Measurements from ENCODE around the gene SPAG8.
A peak's percentile ranks its signal among the peaks of the same experiment; 100 is the strongest.

SPAG8 gene

GRCh38 chr9:35845824-35846771 is 34.0 kb upstream of the SPAG8 start:
- ATAC-seq, result no peak
- no peak for TF ChIP-seq PPARA (CRISPR knock-in tag; IDR thresholded peaks at IDR 0.05; ENCODE audit: borderline replicate concordance)
- TF ChIP-seq CSDC2 (CRISPR knock-in tag; IDR thresholded peaks at IDR 0.05), result no peak
- TF ChIP-seq POU6F1 (CRISPR knock-in tag; IDR thresholded peaks at IDR 0.05; ENCODE audit: borderline replicate concordance, low read depth), result no peak
- no peak for TF ChIP-seq ZC3H10 (CRISPR knock-in tag; IDR thresholded peaks at IDR 0.05)
- no peak for TF ChIP-seq ISL1 (CRISPR knock-in tag; IDR thresholded peaks at IDR 0.05)
- no peak for TF ChIP-seq ESRRG (CRISPR knock-in tag; IDR thresholded peaks at IDR 0.05)
- no peak for TF ChIP-seq TOX (CRISPR knock-in tag; IDR thresholded peaks at IDR 0.05; ENCODE audit: borderline replicate concordance)
- no peak for TF ChIP-seq BACH2 (CRISPR knock-in tag; IDR thresholded peaks at IDR 0.05; ENCODE audit: borderline replicate concordance)
- TF ChIP-seq, protein P1, sequence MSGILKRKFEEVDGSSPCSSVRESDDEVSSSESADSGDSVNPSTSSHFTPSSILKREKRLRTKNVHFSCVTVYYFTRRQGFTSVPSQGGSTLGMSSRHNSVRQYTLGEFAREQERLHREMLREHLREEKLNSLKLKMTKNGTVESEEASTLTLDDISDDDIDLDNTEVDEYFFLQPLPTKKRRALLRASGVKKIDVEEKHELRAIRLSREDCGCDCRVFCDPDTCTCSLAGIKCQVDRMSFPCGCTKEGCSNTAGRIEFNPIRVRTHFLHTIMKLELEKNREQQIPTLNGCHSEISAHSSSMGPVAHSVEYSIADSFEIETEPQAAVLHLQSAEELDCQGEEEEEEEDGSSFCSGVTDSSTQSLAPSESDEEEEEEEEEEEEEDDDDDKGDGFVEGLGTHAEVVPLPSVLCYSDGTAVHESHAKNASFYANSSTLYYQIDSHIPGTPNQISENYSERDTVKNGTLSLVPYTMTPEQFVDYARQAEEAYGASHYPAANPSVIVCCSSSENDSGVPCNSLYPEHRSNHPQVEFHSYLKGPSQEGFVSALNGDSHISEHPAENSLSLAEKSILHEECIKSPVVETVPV (CRISPR knock-in tag; IDR thresholded peaks at IDR 0.05), result no peak
- no peak for TF ChIP-seq ZFP30 (CRISPR knock-in tag; IDR thresholded peaks at IDR 0.05)
- TF ChIP-seq, protein P2, sequence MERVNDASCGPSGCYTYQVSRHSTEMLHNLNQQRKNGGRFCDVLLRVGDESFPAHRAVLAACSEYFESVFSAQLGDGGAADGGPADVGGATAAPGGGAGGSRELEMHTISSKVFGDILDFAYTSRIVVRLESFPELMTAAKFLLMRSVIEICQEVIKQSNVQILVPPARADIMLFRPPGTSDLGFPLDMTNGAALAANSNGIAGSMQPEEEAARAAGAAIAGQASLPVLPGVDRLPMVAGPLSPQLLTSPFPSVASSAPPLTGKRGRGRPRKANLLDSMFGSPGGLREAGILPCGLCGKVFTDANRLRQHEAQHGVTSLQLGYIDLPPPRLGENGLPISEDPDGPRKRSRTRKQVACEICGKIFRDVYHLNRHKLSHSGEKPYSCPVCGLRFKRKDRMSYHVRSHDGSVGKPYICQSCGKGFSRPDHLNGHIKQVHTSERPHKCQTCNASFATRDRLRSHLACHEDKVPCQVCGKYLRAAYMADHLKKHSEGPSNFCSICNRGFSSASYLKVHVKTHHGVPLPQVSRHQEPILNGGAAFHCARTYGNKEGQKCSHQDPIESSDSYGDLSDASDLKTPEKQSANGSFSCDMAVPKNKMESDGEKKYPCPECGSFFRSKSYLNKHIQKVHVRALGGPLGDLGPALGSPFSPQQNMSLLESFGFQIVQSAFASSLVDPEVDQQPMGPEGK (CRISPR knock-in tag; IDR thresholded peaks at IDR 0.05; ENCODE audit: borderline replicate concordance), result no peak
- no peak for TF ChIP-seq TSHZ2 (CRISPR knock-in tag; IDR thresholded peaks at IDR 0.05)
- TF ChIP-seq GLIS3 (CRISPR knock-in tag; IDR thresholded peaks at IDR 0.05), result no peak
- TF ChIP-seq ZNF565 (CRISPR knock-in tag; conservative IDR thresholded peaks at IDR 0.05; ENCODE audit: low read depth), result no peak
- TF ChIP-seq TCF4 (CRISPR knock-in tag; IDR thresholded peaks at IDR 0.05; ENCODE audit: borderline replicate concordance), result no peak
- no peak for TF ChIP-seq RARB (CRISPR knock-in tag; IDR thresholded peaks at IDR 0.05)
- no peak for TF ChIP-seq ZFP3 (CRISPR knock-in tag; IDR thresholded peaks at IDR 0.05)
- no peak for TF ChIP-seq OSR1 (CRISPR knock-in tag; IDR thresholded peaks at IDR 0.05)
- no peak for TF ChIP-seq ZNF8 (CRISPR knock-in tag; IDR thresholded peaks at IDR 0.05)

- TF ChIP-seq, protein P1 (CRISPR knock-in tag; IDR thresholded peaks at IDR 0.05), result no peak
- TF ChIP-seq GLIS3 (CRISPR knock-in tag; IDR thresholded peaks at IDR 0.05) (no peak), ZNF565 (CRISPR knock-in tag; conservative IDR thresholded peaks at IDR 0.05; ENCODE audit: low read depth) (no peak), ESRRG (CRISPR knock-in tag; IDR thresholded peaks at IDR 0.05) (no peak), ARNTL (CRISPR knock-in tag; IDR thresholded peaks at IDR 0.05; ENCODE audit: borderline replicate concordance, low read depth) (no peak)
- TF ChIP-seq, protein P2 (CRISPR knock-in tag; IDR thresholded peaks at IDR 0.05; ENCODE audit: borderline replicate concordance), result no peak
- ATAC-seq, result peak; percentile 73
Observed at GRCh38 chr9:35844628-35845270, 32.7 kb upstream of the SPAG8 start.
